GM12878 (cell line): ENCODE results near the gene MEX3D.

Experiments
- CTCF ChIP-seq, 3 experiments: IDR thresholded peaks in 2 of 3; conservative IDR thresholded peaks in 1 of 3; 2 replicates each; pipeline ENCODE4 v1.5.1; 2011; ENCODE audit warnings: low read depth in 3 of 3, low read length in 3 of 3, mild to moderate bottlenecking in 3 of 3, control low read depth in 2 of 3, moderate library complexity in 2 of 3, inconsistent platforms in 1 of 3, mixed read lengths in 1 of 3; ENCODE audit not compliant: control insufficient read depth in 2 of 3, insufficient read depth in 1 of 3; ENCODE audit errors: extremely low read depth in 1 of 3
- DPF2 ChIP-seq: fragments of 450-650 bp; IDR thresholded peaks from 2 replicates; pipeline ENCODE4 v1.6.1; 2017; ENCODE audit warnings: mild to moderate bottlenecking
- E4F1 ChIP-seq: fragments of 450-650 bp; IDR thresholded peaks from 2 replicates; pipeline ENCODE4 v1.6.1; 2018; ENCODE audit warnings: borderline replicate concordance, mild to moderate bottlenecking; ENCODE audit not compliant: partially characterized antibody
- EZH2 ChIP-seq: IDR thresholded peaks from 2 replicates; pipeline ENCODE4 v1.6.1; 2012; ENCODE audit warnings: low read depth, mild to moderate bottlenecking, control low read depth, inconsistent platforms, low read length, borderline replicate concordance; ENCODE audit not compliant: control insufficient read depth
- MTA3 ChIP-seq: IDR thresholded peaks from 2 replicates; pipeline ENCODE4 v1.6.1; 2012; ENCODE audit warnings: low read length, inconsistent platforms, borderline replicate concordance
- NFYB ChIP-seq: IDR thresholded peaks from 2 replicates; pipeline ENCODE4 v1.6.1; 2011; ENCODE audit warnings: low read depth, mild to moderate bottlenecking, low read length, improper control_type of control experiment, moderate library complexity; ENCODE audit not compliant: insufficient read depth
- SMC3 ChIP-seq: IDR thresholded peaks from 2 replicates; pipeline ENCODE4 v1.6.1; 2011; ENCODE audit warnings: low read length, improper control_type of control experiment, borderline replicate concordance
- TBL1XR1 ChIP-seq: IDR thresholded peaks from 2 replicates; pipeline ENCODE4 v1.6.1; 2012; ENCODE audit warnings: low read depth, low read length, improper control_type of control experiment
- YY1 ChIP-seq: IDR thresholded peaks from 2 replicates; pipeline ENCODE4 v1.6.1; 2011; ENCODE audit warnings: low read depth, mild to moderate bottlenecking, low read length

GRCh38 chr19:1592024-1592754, 24.1 kb upstream of the MEX3D start:
- TF ChIP-seq TBL1XR1, result no peak
- no peak for TF ChIP-seq CTCF (IDR thresholded peaks at IDR 0.05 in 2 of 3, conservative IDR thresholded peaks at IDR 0.05 in 1 of 3; ENCODE audit: control insufficient read depth in 2 of 3, extremely low read depth in 1 of 3, insufficient read depth in 1 of 3, low read depth in 3 of 3, low read length in 3 of 3)
- TF ChIP-seq MTA3, result no peak
- TF ChIP-seq EZH2, result no peak
- TF ChIP-seq SMC3, result no peak
- TF ChIP-seq YY1, result peak; percentile 85
- TF ChIP-seq NFYB, result no peak
- peak; percentile 72; the same call in 1 of the 2 replicates for TF ChIP-seq DPF2
- TF ChIP-seq E4F1, result no peak
